HepG2 (cell line): ENCODE measurements around the gene AXIN2. TPM values are rescaled to one million over a fixed set of nuclear protein-coding genes. Genes with fewer than 3 reads are reported as not detected.

ENCODE experiments used
- YEATS4 ChIP-seq: sonication (generic); formaldehyde crosslinking; IDR thresholded peaks from 2 replicates; pipeline ENCODE4 v1.4.0; 2020; ENCODE audit warnings: missing genetic modification reagents, borderline replicate concordance
- ZEB1 ChIP-seq: IDR thresholded peaks from 2 replicates; pipeline ENCODE4 v1.6.1; 2012; ENCODE audit warnings: mild to moderate bottlenecking, low read depth, inconsistent platforms; ENCODE audit not compliant: insufficient replicate concordance
- ZNF331 ChIP-seq: sonication (generic); formaldehyde crosslinking; IDR thresholded peaks from 2 replicates; pipeline ENCODE4 v1.4.0; 2020; ENCODE audit warnings: missing genetic modification reagents
- ZNF451 ChIP-seq: sonication (generic); formaldehyde crosslinking; IDR thresholded peaks from 2 replicates; pipeline ENCODE4 v1.5.0; 2020; ENCODE audit warnings: mild to moderate bottlenecking, missing genetic modification reagents
- ZNF567 ChIP-seq: sonication (generic); formaldehyde crosslinking; IDR thresholded peaks from 2 replicates; pipeline ENCODE4 v1.8.1; 2023; ENCODE audit warnings: mild to moderate bottlenecking, missing genetic modification reagents, borderline replicate concordance
- ZNF660 ChIP-seq: sonication (generic); formaldehyde crosslinking; IDR thresholded peaks from 2 replicates; pipeline ENCODE4 v1.5.1; 2020; ENCODE audit warnings: mild to moderate bottlenecking, low read depth, missing genetic modification reagents, borderline replicate concordance
- polyA plus RNA-seq, 8 experiments: library from polyadenylated mRNA; depleted of rRNA in 3 of 8; stranded (reverse) in 7 of 8; unstranded in 1 of 8; fragments of >200 nt; fragmentation: Illumina TruSeq in 4 of 8; extraction: Trizol in 4 of 8; gene quantifications; 2 replicates each; pipeline versions ENCODE4 v1.2.1 to v1.2.3, GENCODE V29; 2011 to 2016; ENCODE audit warnings: low read depth in 4 of 8, missing spikeins in 1 of 8, mixed read lengths in 1 of 8; ENCODE audit not compliant: insufficient read depth in 1 of 8
- total RNA-seq, 5 experiments: library from RNA; depleted of rRNA; stranded (reverse); fragments of >200 nt; fragmentation: Illumina TruSeq; extraction: Trizol; gene quantifications; 2 replicates each; pipeline ENCODE4 v1.2.3, GENCODE V29; 2016; ENCODE audit warnings: low read depth in 1 of 5
- TF ChIP-seq, protein P1 (sequence below): sonication (generic); formaldehyde crosslinking; IDR thresholded peaks from 2 replicates; pipeline ENCODE4 v1.4.0; 2020; ENCODE audit warnings: missing genetic modification reagents, mild to moderate bottlenecking, borderline replicate concordance
- TF ChIP-seq, protein P2 (sequence below), 2 experiments: sonication (generic) in 1 of 2; formaldehyde crosslinking in 1 of 2; IDR thresholded peaks; 2 replicates each; pipeline versions ENCODE4 v1.6.1 to v1.9.0; 2014 to 2022; ENCODE audit warnings: antibody characterized with exemption in 1 of 2, borderline replicate concordance in 1 of 2, inconsistent platforms in 1 of 2, low read depth in 1 of 2, missing genetic modification reagents in 1 of 2
- TF ChIP-seq, protein P3 (sequence below): IDR thresholded peaks from 2 replicates; pipeline ENCODE4 v1.4.0; 2020; ENCODE audit warnings: mild to moderate bottlenecking, missing genetic modification reagents
- TF ChIP-seq, protein P4 (sequence below): sonication (generic); formaldehyde crosslinking; IDR thresholded peaks from 2 replicates; pipeline ENCODE4 v1.5.1; 2020; ENCODE audit warnings: mild to moderate bottlenecking, missing genetic modification reagents
- TF ChIP-seq, protein P5 (sequence below): sonication (generic); formaldehyde crosslinking; IDR thresholded peaks from 2 replicates; pipeline ENCODE4 v1.4.0; 2020; ENCODE audit warnings: missing genetic modification reagents, borderline replicate concordance

Gene AXIN2
- total and polyA plus RNA-seq, 2 of the 13 experiments (the other 11 are each of a cell fraction or from before 2014, with no cell fraction given), result 58.6 to 63.4 TPM

DNA sequence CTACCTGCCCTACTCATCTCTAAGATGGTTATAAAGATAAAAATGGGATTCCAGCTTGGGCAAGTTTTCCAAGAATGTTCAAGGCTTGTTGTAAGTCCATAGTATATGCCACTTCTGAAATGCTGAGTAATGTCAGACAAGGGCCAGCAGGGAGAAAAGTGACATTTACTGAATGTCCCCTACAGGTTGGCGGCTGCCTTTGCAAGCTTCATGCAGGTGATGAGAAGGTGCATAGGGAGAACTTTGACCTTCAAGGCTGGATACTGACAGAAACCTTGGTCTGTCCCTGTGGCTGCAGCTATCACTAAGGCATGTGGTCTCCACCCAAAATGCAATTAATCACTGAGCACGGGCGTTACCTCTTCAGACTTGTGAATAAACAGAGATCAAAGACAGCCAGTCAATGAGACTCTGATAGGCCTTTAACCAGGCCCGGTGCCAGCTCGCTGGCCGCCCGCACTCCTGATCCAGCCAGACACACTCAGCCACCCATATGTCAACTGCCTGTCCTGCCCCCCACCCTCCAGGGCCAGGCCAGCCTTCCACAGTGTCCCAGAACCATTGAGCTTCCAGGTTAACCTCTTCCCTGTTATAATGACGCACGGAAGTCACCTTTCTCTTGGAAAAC, 26.8 kb upstream of the AXIN2 start (continued):
- TF ChIP-seq, protein P1, sequence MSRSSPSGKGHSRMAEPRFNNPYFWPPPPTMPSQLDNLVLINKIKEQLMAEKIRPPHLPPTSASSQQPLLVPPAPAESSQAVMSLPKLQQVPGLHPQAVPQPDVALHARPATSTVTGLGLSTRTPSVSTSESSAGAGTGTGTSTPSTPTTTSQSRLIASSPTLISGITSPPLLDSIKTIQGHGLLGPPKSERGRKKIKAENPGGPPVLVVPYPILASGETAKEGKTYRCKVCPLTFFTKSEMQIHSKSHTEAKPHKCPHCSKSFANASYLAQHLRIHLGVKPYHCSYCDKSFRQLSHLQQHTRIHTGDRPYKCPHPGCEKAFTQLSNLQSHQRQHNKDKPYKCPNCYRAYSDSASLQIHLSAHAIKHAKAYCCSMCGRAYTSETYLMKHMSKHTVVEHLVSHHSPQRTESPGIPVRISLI, result no peak
- TF ChIP-seq, protein P2, sequence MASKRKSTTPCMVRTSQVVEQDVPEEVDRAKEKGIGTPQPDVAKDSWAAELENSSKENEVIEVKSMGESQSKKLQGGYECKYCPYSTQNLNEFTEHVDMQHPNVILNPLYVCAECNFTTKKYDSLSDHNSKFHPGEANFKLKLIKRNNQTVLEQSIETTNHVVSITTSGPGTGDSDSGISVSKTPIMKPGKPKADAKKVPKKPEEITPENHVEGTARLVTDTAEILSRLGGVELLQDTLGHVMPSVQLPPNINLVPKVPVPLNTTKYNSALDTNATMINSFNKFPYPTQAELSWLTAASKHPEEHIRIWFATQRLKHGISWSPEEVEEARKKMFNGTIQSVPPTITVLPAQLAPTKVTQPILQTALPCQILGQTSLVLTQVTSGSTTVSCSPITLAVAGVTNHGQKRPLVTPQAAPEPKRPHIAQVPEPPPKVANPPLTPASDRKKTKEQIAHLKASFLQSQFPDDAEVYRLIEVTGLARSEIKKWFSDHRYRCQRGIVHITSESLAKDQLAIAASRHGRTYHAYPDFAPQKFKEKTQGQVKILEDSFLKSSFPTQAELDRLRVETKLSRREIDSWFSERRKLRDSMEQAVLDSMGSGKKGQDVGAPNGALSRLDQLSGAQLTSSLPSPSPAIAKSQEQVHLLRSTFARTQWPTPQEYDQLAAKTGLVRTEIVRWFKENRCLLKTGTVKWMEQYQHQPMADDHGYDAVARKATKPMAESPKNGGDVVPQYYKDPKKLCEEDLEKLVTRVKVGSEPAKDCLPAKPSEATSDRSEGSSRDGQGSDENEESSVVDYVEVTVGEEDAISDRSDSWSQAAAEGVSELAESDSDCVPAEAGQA (IDR thresholded peaks at IDR 0.05; ENCODE audit: low read depth), result no peak
- TF ChIP-seq, protein P2 (CRISPR knock-in tag; IDR thresholded peaks at IDR 0.05; ENCODE audit: borderline replicate concordance), result 0 out of 2 replicates have a peak, but pooled peaks have one; percentile 21
- TF ChIP-seq ZNF451 (CRISPR knock-in tag), result no peak
- 0 out of 2 replicates have a peak, but pooled peaks have one; percentile 36 for TF ChIP-seq ZNF331
- TF ChIP-seq ZNF660 (CRISPR knock-in tag), result no peak
- TF ChIP-seq, protein P3, sequence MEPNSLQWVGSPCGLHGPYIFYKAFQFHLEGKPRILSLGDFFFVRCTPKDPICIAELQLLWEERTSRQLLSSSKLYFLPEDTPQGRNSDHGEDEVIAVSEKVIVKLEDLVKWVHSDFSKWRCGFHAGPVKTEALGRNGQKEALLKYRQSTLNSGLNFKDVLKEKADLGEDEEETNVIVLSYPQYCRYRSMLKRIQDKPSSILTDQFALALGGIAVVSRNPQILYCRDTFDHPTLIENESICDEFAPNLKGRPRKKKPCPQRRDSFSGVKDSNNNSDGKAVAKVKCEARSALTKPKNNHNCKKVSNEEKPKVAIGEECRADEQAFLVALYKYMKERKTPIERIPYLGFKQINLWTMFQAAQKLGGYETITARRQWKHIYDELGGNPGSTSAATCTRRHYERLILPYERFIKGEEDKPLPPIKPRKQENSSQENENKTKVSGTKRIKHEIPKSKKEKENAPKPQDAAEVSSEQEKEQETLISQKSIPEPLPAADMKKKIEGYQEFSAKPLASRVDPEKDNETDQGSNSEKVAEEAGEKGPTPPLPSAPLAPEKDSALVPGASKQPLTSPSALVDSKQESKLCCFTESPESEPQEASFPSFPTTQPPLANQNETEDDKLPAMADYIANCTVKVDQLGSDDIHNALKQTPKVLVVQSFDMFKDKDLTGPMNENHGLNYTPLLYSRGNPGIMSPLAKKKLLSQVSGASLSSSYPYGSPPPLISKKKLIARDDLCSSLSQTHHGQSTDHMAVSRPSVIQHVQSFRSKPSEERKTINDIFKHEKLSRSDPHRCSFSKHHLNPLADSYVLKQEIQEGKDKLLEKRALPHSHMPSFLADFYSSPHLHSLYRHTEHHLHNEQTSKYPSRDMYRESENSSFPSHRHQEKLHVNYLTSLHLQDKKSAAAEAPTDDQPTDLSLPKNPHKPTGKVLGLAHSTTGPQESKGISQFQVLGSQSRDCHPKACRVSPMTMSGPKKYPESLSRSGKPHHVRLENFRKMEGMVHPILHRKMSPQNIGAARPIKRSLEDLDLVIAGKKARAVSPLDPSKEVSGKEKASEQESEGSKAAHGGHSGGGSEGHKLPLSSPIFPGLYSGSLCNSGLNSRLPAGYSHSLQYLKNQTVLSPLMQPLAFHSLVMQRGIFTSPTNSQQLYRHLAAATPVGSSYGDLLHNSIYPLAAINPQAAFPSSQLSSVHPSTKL (CRISPR knock-in tag), result peak; percentile 76; the same call in 1 of the 2 replicates
- no peak for TF ChIP-seq YEATS4 (CRISPR knock-in tag)
- no peak for TF ChIP-seq ZNF567 (CRISPR knock-in tag)
- peak; percentile 86 for TF ChIP-seq ZEB1
- TF ChIP-seq, protein P4, sequence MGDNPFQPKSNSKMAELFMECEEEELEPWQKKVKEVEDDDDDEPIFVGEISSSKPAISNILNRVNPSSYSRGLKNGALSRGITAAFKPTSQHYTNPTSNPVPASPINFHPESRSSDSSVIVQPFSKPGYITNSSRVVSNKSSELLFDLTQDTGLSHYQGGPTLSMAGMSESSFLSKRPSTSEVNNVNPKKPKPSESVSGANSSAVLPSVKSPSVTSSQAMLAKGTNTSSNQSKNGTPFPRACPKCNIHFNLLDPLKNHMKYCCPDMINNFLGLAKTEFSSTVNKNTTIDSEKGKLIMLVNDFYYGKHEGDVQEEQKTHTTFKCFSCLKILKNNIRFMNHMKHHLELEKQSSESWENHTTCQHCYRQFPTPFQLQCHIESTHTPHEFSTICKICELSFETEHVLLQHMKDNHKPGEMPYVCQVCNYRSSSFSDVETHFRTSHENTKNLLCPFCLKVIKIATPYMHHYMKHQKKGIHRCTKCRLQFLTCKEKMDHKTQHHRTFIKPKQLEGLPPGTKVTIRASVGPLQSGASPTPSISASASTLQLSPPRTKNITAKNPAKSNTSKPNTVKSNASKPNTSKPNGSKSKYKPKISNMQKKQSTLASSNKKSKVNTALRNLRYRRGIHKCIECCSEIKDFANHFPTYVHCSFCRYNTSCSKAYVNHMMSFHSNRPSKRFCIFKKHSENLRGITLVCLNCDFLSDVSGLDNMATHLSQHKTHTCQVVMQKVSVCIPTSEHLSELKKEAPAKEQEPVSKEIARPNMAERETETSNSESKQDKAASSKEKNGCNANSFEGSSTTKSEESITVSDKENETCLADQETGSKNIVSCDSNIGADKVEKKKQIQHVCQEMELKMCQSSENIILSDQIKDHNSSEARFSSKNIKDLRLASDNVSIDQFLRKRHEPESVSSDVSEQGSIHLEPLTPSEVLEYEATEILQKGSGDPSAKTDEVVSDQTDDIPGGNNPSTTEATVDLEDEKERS (CRISPR knock-in tag), result no peak
- TF ChIP-seq, protein P5, sequence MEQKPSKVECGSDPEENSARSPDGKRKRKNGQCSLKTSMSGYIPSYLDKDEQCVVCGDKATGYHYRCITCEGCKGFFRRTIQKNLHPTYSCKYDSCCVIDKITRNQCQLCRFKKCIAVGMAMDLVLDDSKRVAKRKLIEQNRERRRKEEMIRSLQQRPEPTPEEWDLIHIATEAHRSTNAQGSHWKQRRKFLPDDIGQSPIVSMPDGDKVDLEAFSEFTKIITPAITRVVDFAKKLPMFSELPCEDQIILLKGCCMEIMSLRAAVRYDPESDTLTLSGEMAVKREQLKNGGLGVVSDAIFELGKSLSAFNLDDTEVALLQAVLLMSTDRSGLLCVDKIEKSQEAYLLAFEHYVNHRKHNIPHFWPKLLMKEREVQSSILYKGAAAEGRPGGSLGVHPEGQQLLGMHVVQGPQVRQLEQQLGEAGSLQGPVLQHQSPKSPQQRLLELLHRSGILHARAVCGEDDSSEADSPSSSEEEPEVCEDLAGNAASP (CRISPR knock-in tag), result no peak
